ENCODE data around the gene HOXA7. TPM values are rescaled to one million over a fixed set of nuclear protein-coding genes. Genes with fewer than 3 reads are reported as not detected.

The HOXA7 gene
- total RNA-seq, 4 donors from 2014 or later = 0.26 to 9.1 (median 5.2) TPM

- peak in 1 of 2 donors; percentile 11 for DNase-seq
- peaks cover 0 to 4% of the 10 kb centered on the region in 2 donors for H3K4me1 ChIP-seq
- no peaks in the 10 kb centered on the region for H3K27me3 ChIP-seq
- H3K27ac ChIP-seq = peak overlapping the region; percentile 96
- TF ChIP-seq CTCF (IDR thresholded peaks at IDR 0.05) = no peak
- TF ChIP-seq POLR2A (IDR thresholded peaks at IDR 0.05) = no peak
- H3K36me3 ChIP-seq = no peaks in the 10 kb centered on the region
- no peak overlapping the region for H3K4me3 ChIP-seq
- H3K9me3 ChIP-seq = no peaks in the 10 kb centered on the region
- intact Hi-C loops (cut with DNase I; ENCODE audit: low total_unique reads) = no loop called here
These were observed 2.9 kb downstream of the HOXA7 start for GRCh38 chr7:27153526-27153925.

- Histone ChIP-seq H3K4me3 (peak overlapping the region; percentile 59 to 67), H3K27me3 (no peaks in the 10 kb centered on the region), H3K27ac (peak overlapping the region; percentile 96), H3K9me3 (no peaks in the 10 kb centered on the region), H3K36me3 (no peaks in the 10 kb centered on the region), H3K4me1 (peaks cover 0 to 4% of the 10 kb centered on the region in 2 donors)
- TF ChIP-seq POLR2A (IDR thresholded peaks at IDR 0.05) (no peak), CTCF (IDR thresholded peaks at IDR 0.05) (no peak)
- DNase-seq = no peak
- intact Hi-C loops (cut with DNase I; ENCODE audit: low total_unique reads) = no loop called here
These were observed 3.5 kb downstream of the HOXA7 start for GRCh38 chr7:27152816-27153442.

- TF ChIP-seq CTCF (IDR thresholded peaks at IDR 0.05) (no peak), POLR2A (IDR thresholded peaks at IDR 0.05) (peak; percentile 72 to 75)
- peaks cover 0 to 4% of the 10 kb centered on the region in 2 donors for H3K4me1 ChIP-seq
- DNase-seq = peak; percentile 72 to 87
- no peaks in the 10 kb centered on the region for H3K27me3 ChIP-seq
- intact Hi-C loops (cut with DNase I; ENCODE audit: low total_unique reads) = no loop called here
- H3K36me3 ChIP-seq = no peaks in the 10 kb centered on the region
- H3K9me3 ChIP-seq = no peaks in the 10 kb centered on the region
- H3K4me3 ChIP-seq = peak within 1 kb of the TSS; percentile 59 to 67
- H3K27ac ChIP-seq = peak within 1 kb of the TSS; percentile 96
These were observed 4.3 kb downstream of the HOXA7 start, which contains the start of gene HOXA3 for GRCh38 chr7:27151931-27152815. TSS of gene HOXA3 (minus strand) at chr7:27152583. CDS start at chr7:27110640, 41,943 bp downstream.

- intact Hi-C loops (cut with DNase I; ENCODE audit: low total_unique reads) = no loop called here
- DNase-seq = peak; percentile 53 to 58
- TF ChIP-seq POLR2A (IDR thresholded peaks at IDR 0.05) = no peak
- no peak for TF ChIP-seq CTCF (IDR thresholded peaks at IDR 0.05)
- no peaks in the 10 kb centered on the region for H3K27me3 ChIP-seq
- no peaks in the 10 kb centered on the region for H3K36me3 ChIP-seq
- H3K4me1 ChIP-seq = peaks cover 0 to 4% of the 10 kb centered on the region in 2 donors
- H3K9me3 ChIP-seq = no peaks in the 10 kb centered on the region
- H3K4me3 ChIP-seq = peak overlapping the region; percentile 59 to 67
- H3K27ac ChIP-seq = peak overlapping the region; percentile 96
These were observed 5.0 kb downstream of the HOXA7 start for GRCh38 chr7:27151341-27151930.
